ENCODE data around the gene CEP104. TPM values are rescaled to one million over a fixed set of nuclear protein-coding genes. Genes with fewer than 3 reads are reported as not detected.
"Not testable (repeated sequence)": the region's sequence is repeated elsewhere in the genome, so short reads cannot be mapped to it uniquely, and the experiment has no call there.

CEP104 gene
- total RNA-seq, 1 donor from 2014 or later = 35.1 TPM

DNA sequence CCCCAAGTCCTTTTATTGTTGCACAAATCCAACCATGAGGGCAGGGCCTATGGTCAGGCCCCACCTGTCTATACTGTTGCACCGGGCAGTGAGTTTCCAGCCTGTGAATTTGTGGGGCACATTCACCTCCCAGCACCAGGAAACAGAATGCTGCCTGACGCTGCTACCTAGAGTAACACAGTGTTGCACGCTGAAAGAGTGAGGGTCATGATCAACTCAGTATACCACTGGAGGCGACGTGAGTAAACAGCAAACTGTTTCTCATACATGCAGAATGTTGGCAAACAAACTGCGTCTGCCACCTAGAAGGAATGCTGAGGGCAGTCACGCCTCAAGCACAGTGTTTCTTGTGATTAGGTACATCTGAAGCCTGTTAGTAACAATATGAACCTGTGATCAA is 47.3 kb downstream of the CEP104 start:
- peaks cover under 1% of the 10 kb centered on the region for H3K36me3 Mint-ChIP-seq (ENCODE audit: unreplicated experiment)
- H3K4me3 Mint-ChIP-seq (ENCODE audit: unreplicated experiment) = no peak overlapping the region
- H3K27ac Mint-ChIP-seq (ENCODE audit: unreplicated experiment) = no peak overlapping the region
- H3K4me1 Mint-ChIP-seq (ENCODE audit: unreplicated experiment) = peaks cover 5% of the 10 kb centered on the region
- no peak for DNase-seq (ENCODE audit: extremely low spot score, unreplicated experiment)
- H3K27me3 Mint-ChIP-seq (ENCODE audit: unreplicated experiment) = peaks cover 5% of the 10 kb centered on the region
- no peaks in the 10 kb centered on the region for H3K9me3 Mint-ChIP-seq (ENCODE audit: unreplicated experiment)
- TF ChIP-seq, protein P1, sequence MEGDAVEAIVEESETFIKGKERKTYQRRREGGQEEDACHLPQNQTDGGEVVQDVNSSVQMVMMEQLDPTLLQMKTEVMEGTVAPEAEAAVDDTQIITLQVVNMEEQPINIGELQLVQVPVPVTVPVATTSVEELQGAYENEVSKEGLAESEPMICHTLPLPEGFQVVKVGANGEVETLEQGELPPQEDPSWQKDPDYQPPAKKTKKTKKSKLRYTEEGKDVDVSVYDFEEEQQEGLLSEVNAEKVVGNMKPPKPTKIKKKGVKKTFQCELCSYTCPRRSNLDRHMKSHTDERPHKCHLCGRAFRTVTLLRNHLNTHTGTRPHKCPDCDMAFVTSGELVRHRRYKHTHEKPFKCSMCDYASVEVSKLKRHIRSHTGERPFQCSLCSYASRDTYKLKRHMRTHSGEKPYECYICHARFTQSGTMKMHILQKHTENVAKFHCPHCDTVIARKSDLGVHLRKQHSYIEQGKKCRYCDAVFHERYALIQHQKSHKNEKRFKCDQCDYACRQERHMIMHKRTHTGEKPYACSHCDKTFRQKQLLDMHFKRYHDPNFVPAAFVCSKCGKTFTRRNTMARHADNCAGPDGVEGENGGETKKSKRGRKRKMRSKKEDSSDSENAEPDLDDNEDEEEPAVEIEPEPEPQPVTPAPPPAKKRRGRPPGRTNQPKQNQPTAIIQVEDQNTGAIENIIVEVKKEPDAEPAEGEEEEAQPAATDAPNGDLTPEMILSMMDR (IDR thresholded peaks at IDR 0.05) = no peak

DNA sequence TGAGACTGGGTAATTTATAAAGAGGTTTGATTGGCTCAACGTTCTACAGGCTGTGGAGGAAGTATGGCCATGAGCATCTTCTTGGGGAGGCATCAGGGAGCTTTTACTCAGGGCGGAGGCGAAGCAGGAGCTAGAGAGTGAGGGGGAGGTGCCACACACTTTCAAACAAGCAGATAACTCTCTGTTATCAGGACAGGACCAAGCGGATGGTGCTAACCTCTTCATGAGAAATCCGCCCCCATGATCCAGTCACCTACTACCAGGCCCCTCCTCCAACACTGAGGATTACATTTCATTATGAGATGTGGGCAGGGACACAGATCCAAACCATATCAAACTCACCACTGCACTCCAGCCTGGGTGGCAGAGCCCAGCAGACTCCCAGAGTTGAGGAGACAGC is 49.2 kb downstream of the CEP104 start:
- no peak for DNase-seq (ENCODE audit: extremely low spot score, unreplicated experiment)
- Mint-ChIP-seq H3K4me1 (ENCODE audit: unreplicated experiment) (peaks cover 5% of the 10 kb centered on the region), H3K4me3 (ENCODE audit: unreplicated experiment) (no peak overlapping the region), H3K36me3 (ENCODE audit: unreplicated experiment) (no peaks in the 10 kb centered on the region), H3K9me3 (ENCODE audit: unreplicated experiment) (no peaks in the 10 kb centered on the region), H3K27me3 (ENCODE audit: unreplicated experiment) (peaks cover 20% of the 10 kb centered on the region), H3K27ac (ENCODE audit: unreplicated experiment) (no peak overlapping the region)
- TF ChIP-seq, protein P1 (IDR thresholded peaks at IDR 0.05) = no peak

DNA sequence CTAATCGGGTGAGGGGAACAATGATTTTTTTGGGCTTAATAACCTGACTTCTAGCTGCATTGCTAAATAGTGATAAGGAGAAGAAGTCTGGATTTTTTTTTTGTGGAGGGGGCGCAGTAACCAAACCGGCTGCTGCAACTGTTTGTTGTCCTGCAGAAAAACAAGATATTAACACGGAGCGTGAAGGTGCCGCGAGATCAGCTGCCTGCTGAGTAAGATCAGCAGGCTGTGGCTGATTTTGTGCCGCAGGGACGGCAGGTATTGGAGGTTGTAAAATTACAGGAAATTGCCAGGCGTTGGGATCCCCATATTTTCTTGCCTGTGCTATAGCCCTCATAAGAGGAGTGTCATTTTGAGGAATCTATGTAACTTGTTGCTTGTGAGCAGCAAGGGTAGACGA is 52.0 kb downstream of the CEP104 start:
- DNase-seq (ENCODE audit: extremely low spot score, unreplicated experiment) = no peak
- Mint-ChIP-seq H3K4me3 (ENCODE audit: unreplicated experiment) (no peak overlapping the region), H3K4me1 (ENCODE audit: unreplicated experiment) (peaks cover 2% of the 10 kb centered on the region), H3K36me3 (ENCODE audit: unreplicated experiment) (no peaks in the 10 kb centered on the region), H3K9me3 (ENCODE audit: unreplicated experiment) (no peaks in the 10 kb centered on the region), H3K27ac (ENCODE audit: unreplicated experiment) (no peak overlapping the region), H3K27me3 (ENCODE audit: unreplicated experiment) (peaks cover 29% of the 10 kb centered on the region)
- TF ChIP-seq, protein P1 (IDR thresholded peaks at IDR 0.05) = no peak

DNA sequence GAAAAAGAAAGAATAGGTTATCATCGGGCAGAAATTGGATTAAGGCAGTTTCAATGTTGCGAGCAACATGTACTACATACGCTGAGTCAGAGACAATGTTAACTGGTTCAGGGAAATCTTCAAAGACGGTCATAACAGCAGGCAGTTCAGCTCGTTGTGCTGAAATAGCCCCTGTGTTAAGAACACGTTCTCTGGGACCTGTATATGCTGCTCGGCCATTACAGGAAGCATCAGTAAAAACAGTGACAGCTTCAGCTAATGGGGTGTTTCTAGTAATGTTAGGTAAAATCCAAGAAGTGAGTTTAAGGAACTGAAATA is 52.4 kb downstream of the CEP104 start:
- peaks cover 31% of the 10 kb centered on the region for H3K27me3 Mint-ChIP-seq (ENCODE audit: unreplicated experiment)
- not testable (repeated sequence) for DNase-seq (ENCODE audit: extremely low spot score, unreplicated experiment); H3K4me1 Mint-ChIP-seq (ENCODE audit: unreplicated experiment); H3K9me3 Mint-ChIP-seq (ENCODE audit: unreplicated experiment); H3K36me3 Mint-ChIP-seq (ENCODE audit: unreplicated experiment); H3K27ac Mint-ChIP-seq (ENCODE audit: unreplicated experiment); H3K4me3 Mint-ChIP-seq (ENCODE audit: unreplicated experiment)

GRCh38 chr1:3803905-3804626 is 52.9 kb downstream of the CEP104 start:
- Mint-ChIP-seq H3K27me3 (ENCODE audit: unreplicated experiment) (peaks cover 31% of the 10 kb centered on the region), H3K27ac (ENCODE audit: unreplicated experiment) (no peak overlapping the region), H3K9me3 (ENCODE audit: unreplicated experiment) (no peaks in the 10 kb centered on the region), H3K4me1 (ENCODE audit: unreplicated experiment) (peaks cover 2% of the 10 kb centered on the region), H3K36me3 (ENCODE audit: unreplicated experiment) (no peaks in the 10 kb centered on the region), H3K4me3 (ENCODE audit: unreplicated experiment) (no peak overlapping the region)
- DNase-seq (ENCODE audit: extremely low spot score, unreplicated experiment) = no peak
- TF ChIP-seq, protein P1 (IDR thresholded peaks at IDR 0.05) = no peak

DNA sequence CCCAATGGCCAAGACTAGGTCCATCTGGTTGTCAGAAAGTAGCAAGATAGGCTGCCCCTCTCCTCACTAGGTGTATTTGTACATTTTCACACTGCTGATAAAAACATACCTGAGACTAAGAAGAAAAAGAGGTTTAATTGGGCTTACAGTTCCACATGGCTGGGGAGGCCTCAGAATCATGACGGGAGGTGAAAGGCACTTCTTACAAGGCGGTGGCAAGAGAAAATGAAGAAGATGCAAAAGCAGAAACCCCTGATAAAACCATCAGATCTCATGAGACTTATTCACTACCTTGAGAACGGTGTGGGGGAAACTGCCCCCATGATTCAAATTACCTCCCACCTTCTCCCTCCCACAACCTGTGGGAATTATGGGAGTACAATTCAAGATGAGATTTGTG is 56.2 kb downstream of the CEP104 start:
- H3K36me3 Mint-ChIP-seq (ENCODE audit: unreplicated experiment); H3K9me3 Mint-ChIP-seq (ENCODE audit: unreplicated experiment); DNase-seq (ENCODE audit: extremely low spot score, unreplicated experiment); H3K27ac Mint-ChIP-seq (ENCODE audit: unreplicated experiment); H3K4me3 Mint-ChIP-seq (ENCODE audit: unreplicated experiment): not testable (repeated sequence)
- Mint-ChIP-seq H3K27me3 (ENCODE audit: unreplicated experiment) (peaks cover 31% of the 10 kb centered on the region), H3K4me1 (ENCODE audit: unreplicated experiment) (peaks cover 12% of the 10 kb centered on the region)

All from osteocyte (in vitro differentiated cells).